ENCODE measurements around the gene REEP1. TPM values are rescaled to one million over a fixed set of nuclear protein-coding genes. Genes with fewer than 3 reads are reported as not detected.
A peak's percentile ranks its signal among the peaks of the same experiment; 100 is the strongest.

The REEP1 gene
- total RNA-seq, 6 experiments from 2014 or later, result 0.61 to 1.8 (median 0.85) TPM

- Histone ChIP-seq H3K27ac (peak overlapping the region in 2 of 3 donors; percentile 92 to 93), H3K9me3 (no peaks in the 10 kb centered on the region), H3K4me3 (peak overlapping the region; percentile 96 to 100 (median 99)), H3K27me3 (no peaks in the 10 kb centered on the region), H3K4me1 (peaks cover 0 to 28% (median 11%) of the 10 kb centered on the region in 4 donors), H3K36me3 (no peaks in the 10 kb centered on the region)
- DNase-seq (no peak), ATAC-seq (no peak)
- 66% methylated on average over 7 of the region's 7 CpGs for WGBS (ENCODE audit: insufficient coverage, low coverage, low lambda C conversion rate, missing lambda C conversion rate)
- TF ChIP-seq POLR2A (IDR thresholded peaks at IDR 0.05) (no peak), CTCF (IDR thresholded peaks at IDR 0.05) (no peak)
- intact Hi-C loops (cut with DNase I), result no loop called here
Measured at GRCh38 chr2:86193901-86194567, 143.4 kb downstream of the REEP1 start.

GRCh38 chr2:86189782-86190416 lies 147.5 kb downstream of the REEP1 start:
- no peak for DNase-seq
- intact Hi-C loops (cut with DNase I), result no loop called here
- no peak overlapping the region for H3K4me3 ChIP-seq
- no peaks in the 10 kb centered on the region for H3K36me3 ChIP-seq
- 72% methylated on average over 7 of the region's 7 CpGs for WGBS (ENCODE audit: insufficient coverage, low coverage, low lambda C conversion rate, missing lambda C conversion rate)
- no peak overlapping the region for H3K27ac ChIP-seq
- H3K27me3 ChIP-seq, result no peaks in the 10 kb centered on the region
- peaks cover 0 to 29% (median 11%) of the 10 kb centered on the region in 4 donors for H3K4me1 ChIP-seq
- ATAC-seq, result no peak
- no peaks in the 10 kb centered on the region for H3K9me3 ChIP-seq
- TF ChIP-seq POLR2A (IDR thresholded peaks at IDR 0.05), result no peak
- no peak for TF ChIP-seq CTCF (IDR thresholded peaks at IDR 0.05)

- Histone ChIP-seq H3K4me1 (peaks cover 0 to 25% (median 4%) of the 10 kb centered on the region in 4 donors), H3K4me3 (no peak overlapping the region), H3K27me3 (no peaks in the 10 kb centered on the region), H3K9me3 (no peaks in the 10 kb centered on the region), H3K36me3 (no peaks in the 10 kb centered on the region), H3K27ac (peak overlapping the region in 1 of 3 donors; percentile 15)
- intact Hi-C loops (cut with DNase I), result no loop called here
- no peak for DNase-seq
- ATAC-seq, result no peak
- no peak for TF ChIP-seq CTCF (IDR thresholded peaks at IDR 0.05)
- TF ChIP-seq POLR2A (IDR thresholded peaks at IDR 0.05), result no peak
Measured at GRCh38 chr2:86186431-86186830, 151.0 kb downstream of the REEP1 start.

- intact Hi-C loops (cut with DNase I), result no loop called here
- Histone ChIP-seq H3K4me1 (peaks cover 0 to 20% (median under 1%) of the 10 kb centered on the region in 4 donors), H3K4me3 (no peak overlapping the region), H3K36me3 (peaks cover 0 to 4% (median 0%) of the 10 kb centered on the region in 4 donors), H3K27me3 (no peaks in the 10 kb centered on the region), H3K9me3 (no peaks in the 10 kb centered on the region), H3K27ac (peak overlapping the region in 2 of 3 donors; percentile 20 to 45)
- no peak for DNase-seq
- ATAC-seq, result peak in 3 of 4 donors; percentile 21 to 41 (median 31)
- WGBS (ENCODE audit: insufficient coverage, low coverage, low lambda C conversion rate, missing lambda C conversion rate), result no CpG with 5 or more reads among the region's 1 CpG
- TF ChIP-seq CTCF (IDR thresholded peaks at IDR 0.05) (no peak), POLR2A (IDR thresholded peaks at IDR 0.05) (no peak)
Measured at GRCh38 chr2:86185517-86186212, 151.8 kb downstream of the REEP1 start.
